Measurements from ENCODE around the gene IRF6.
"Not testable (repeated sequence)": the region's sequence is repeated elsewhere in the genome, so short reads cannot be mapped to it uniquely, and the experiment has no call there.

DNA sequence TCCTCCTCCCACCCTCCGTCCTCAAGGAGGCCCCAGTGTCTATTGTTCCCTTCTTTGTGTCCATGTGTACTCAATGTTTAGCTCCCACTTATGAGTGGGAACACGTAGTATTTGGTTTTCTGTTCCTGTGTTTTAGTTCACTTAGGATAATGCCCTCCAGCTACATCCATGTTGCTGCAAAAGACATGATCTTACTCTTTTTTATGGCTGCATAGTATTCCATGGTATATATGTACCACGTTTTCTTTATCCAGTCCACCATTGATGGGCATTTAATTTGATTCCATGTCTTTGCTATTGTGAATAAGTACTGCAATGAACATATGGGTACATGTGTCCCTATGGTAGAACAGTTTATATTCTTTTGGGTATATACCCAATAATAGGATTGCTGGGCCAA lies 12.2 kb downstream of the IRF6 start:
- TF ChIP-seq, protein P1, sequence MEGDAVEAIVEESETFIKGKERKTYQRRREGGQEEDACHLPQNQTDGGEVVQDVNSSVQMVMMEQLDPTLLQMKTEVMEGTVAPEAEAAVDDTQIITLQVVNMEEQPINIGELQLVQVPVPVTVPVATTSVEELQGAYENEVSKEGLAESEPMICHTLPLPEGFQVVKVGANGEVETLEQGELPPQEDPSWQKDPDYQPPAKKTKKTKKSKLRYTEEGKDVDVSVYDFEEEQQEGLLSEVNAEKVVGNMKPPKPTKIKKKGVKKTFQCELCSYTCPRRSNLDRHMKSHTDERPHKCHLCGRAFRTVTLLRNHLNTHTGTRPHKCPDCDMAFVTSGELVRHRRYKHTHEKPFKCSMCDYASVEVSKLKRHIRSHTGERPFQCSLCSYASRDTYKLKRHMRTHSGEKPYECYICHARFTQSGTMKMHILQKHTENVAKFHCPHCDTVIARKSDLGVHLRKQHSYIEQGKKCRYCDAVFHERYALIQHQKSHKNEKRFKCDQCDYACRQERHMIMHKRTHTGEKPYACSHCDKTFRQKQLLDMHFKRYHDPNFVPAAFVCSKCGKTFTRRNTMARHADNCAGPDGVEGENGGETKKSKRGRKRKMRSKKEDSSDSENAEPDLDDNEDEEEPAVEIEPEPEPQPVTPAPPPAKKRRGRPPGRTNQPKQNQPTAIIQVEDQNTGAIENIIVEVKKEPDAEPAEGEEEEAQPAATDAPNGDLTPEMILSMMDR (IDR thresholded peaks at IDR 0.05): not testable (repeated sequence)
- TF ChIP-seq POLR2A (IDR thresholded peaks at IDR 0.05): not testable (repeated sequence)
